WTC11 (cell line): ENCODE measurements around the gene PLIN4. TPM values are rescaled to one million over a fixed set of nuclear protein-coding genes. Genes with fewer than 3 reads are reported as not detected.
A peak's percentile ranks its signal among the peaks of the same experiment; 100 is the strongest.

Source experiments
- ATAC-seq: fragments of 200-7000 bp; cut with Tn5 transposase; 2 replicates; pipeline ENCODE4 v1.10.0; 2021; ENCODE audit warnings: mild to moderate bottlenecking, moderate library complexity
- CTCF ChIA-PET: fragments of 300-600 bp; sonication (Branson Sonifier 250); formaldehyde crosslinking; loops from one replicate; lab custom pipeline; 2021; ENCODE audit warnings: antibody characterized with exemption; lab: Charles Lee
- POLR2A ChIA-PET: fragments of 350-600 bp; sonication (Branson Sonifier 250); formaldehyde crosslinking; loops from one replicate; lab custom pipeline; 2021; ENCODE audit warnings: antibody characterized with exemption; lab: Charles Lee
- DNase-seq: peaks from one replicate; pipeline ENCODE4 v3.0.0; 2021; ENCODE audit warnings: low spot score
- H3K27ac Mint-ChIP-seq: 2 replicates; pipeline ENCODE4 v1.8.0; 2021; ENCODE audit warnings: mixed read lengths
- H3K27me3 Mint-ChIP-seq: 2 replicates; pipeline ENCODE4 v1.8.0; 2021; ENCODE audit warnings: low read depth, mild to moderate bottlenecking, moderate library complexity, mixed read lengths
- H3K36me3 Mint-ChIP-seq: 2 replicates; pipeline ENCODE4 v1.8.0; 2021; ENCODE audit warnings: mixed read lengths
- H3K4me1 Mint-ChIP-seq: 2 replicates; pipeline ENCODE4 v1.8.0; 2022; ENCODE audit warnings: mixed read lengths
- H3K4me3 Mint-ChIP-seq: 2 replicates; pipeline ENCODE4 v1.8.0; 2021; ENCODE audit warnings: mild to moderate bottlenecking, moderate library complexity, mixed read lengths
- H3K9me3 Mint-ChIP-seq: 2 replicates; pipeline ENCODE4 v1.8.0; 2021; ENCODE audit warnings: mixed read lengths
- CBFB ChIP-seq: sonication (generic); formaldehyde crosslinking; IDR thresholded peaks from 2 replicates; pipeline ENCODE4 v1.8.1; 2022; ENCODE audit warnings: mild to moderate bottlenecking, low read depth, missing genetic modification reagents
- CREB1 ChIP-seq: sonication (generic); formaldehyde crosslinking; IDR thresholded peaks from 2 replicates; pipeline ENCODE4 v1.8.0; 2023; ENCODE audit warnings: mild to moderate bottlenecking, missing genetic modification reagents
- ETV6 ChIP-seq: sonication (generic); formaldehyde crosslinking; IDR thresholded peaks from 2 replicates; pipeline ENCODE4 v1.8.1; 2022; ENCODE audit warnings: mild to moderate bottlenecking, missing genetic modification reagents
- FOXK1 ChIP-seq: sonication (generic); formaldehyde crosslinking; IDR thresholded peaks from 2 replicates; pipeline ENCODE4 v1.8.0; 2022; ENCODE audit warnings: mild to moderate bottlenecking, moderate library complexity, missing genetic modification reagents
- GTF2I ChIP-seq: fragments of 250-450 bp; sonication (Bioruptor Pico); conservative IDR thresholded peaks from 2 replicates; pipeline ENCODE4 v1.4.0; 2021; ENCODE audit warnings: mild to moderate bottlenecking
- JAZF1 ChIP-seq: fragments of 250-450 bp; sonication (Bioruptor Pico); IDR thresholded peaks from 2 replicates; pipeline ENCODE4 v1.9.0; 2021; ENCODE audit warnings: moderate library complexity, mild to moderate bottlenecking, inconsistent platforms
- MXD4 ChIP-seq: fragments of 250-450 bp; sonication (Bioruptor Pico); IDR thresholded peaks from 2 replicates; pipeline ENCODE4 v1.8.0; 2021; ENCODE audit warnings: mild to moderate bottlenecking, moderate library complexity, borderline replicate concordance
- NFE2L1 ChIP-seq: sonication (generic); formaldehyde crosslinking; IDR thresholded peaks from 2 replicates; pipeline ENCODE4 v1.8.1; 2023; ENCODE audit warnings: missing genetic modification reagents
- TEAD4 ChIP-seq: sonication (generic); formaldehyde crosslinking; IDR thresholded peaks from 2 replicates; pipeline ENCODE4 v1.8.0; 2022; ENCODE audit warnings: mild to moderate bottlenecking, missing genetic modification reagents
- ZNF263 ChIP-seq: sonication (generic); formaldehyde crosslinking; IDR thresholded peaks from 2 replicates; pipeline ENCODE4 v1.8.1; 2022; ENCODE audit warnings: low read depth, mild to moderate bottlenecking, moderate library complexity, missing genetic modification reagents
- total RNA-seq: library from RNA; stranded (reverse); gene quantifications from 3 replicates; pipeline ENCODE4 v1.2.3, GENCODE V29; 2021
- TF ChIP-seq, protein P1 (sequence below): sonication (generic); formaldehyde crosslinking; IDR thresholded peaks from 2 replicates; pipeline ENCODE4 v1.8.1; 2023; ENCODE audit warnings: mild to moderate bottlenecking, missing genetic modification reagents, moderate library complexity
- TF ChIP-seq, protein P2 (sequence below): sonication (generic); formaldehyde crosslinking; IDR thresholded peaks from 2 replicates; pipeline ENCODE4 v1.8.0; 2022; ENCODE audit warnings: mild to moderate bottlenecking, missing genetic modification reagents
- TF ChIP-seq, protein P3 (sequence below): sonication (generic); formaldehyde crosslinking; IDR thresholded peaks from 2 replicates; pipeline ENCODE4 v1.8.0; 2023; ENCODE audit warnings: missing genetic modification reagents, mild to moderate bottlenecking, borderline replicate concordance
- TF ChIP-seq, protein P4 (sequence below): sonication (generic); formaldehyde crosslinking; IDR thresholded peaks from 2 replicates; pipeline ENCODE4 v1.8.0; 2022; ENCODE audit warnings: mild to moderate bottlenecking, missing genetic modification reagents
- TF ChIP-seq, protein P5 (sequence below): sonication (generic); formaldehyde crosslinking; conservative IDR thresholded peaks from 2 replicates; pipeline ENCODE4 v1.8.1; 2022; ENCODE audit warnings: mild to moderate bottlenecking, missing genetic modification reagents
- TF ChIP-seq, protein P6 (sequence below): sonication (generic); formaldehyde crosslinking; IDR thresholded peaks from 2 replicates; pipeline ENCODE4 v1.8.0; 2022; ENCODE audit warnings: mild to moderate bottlenecking, missing genetic modification reagents

Gene PLIN4
- total RNA-seq, 1 experiment from 2014 or later: 0.35 TPM

DNA sequence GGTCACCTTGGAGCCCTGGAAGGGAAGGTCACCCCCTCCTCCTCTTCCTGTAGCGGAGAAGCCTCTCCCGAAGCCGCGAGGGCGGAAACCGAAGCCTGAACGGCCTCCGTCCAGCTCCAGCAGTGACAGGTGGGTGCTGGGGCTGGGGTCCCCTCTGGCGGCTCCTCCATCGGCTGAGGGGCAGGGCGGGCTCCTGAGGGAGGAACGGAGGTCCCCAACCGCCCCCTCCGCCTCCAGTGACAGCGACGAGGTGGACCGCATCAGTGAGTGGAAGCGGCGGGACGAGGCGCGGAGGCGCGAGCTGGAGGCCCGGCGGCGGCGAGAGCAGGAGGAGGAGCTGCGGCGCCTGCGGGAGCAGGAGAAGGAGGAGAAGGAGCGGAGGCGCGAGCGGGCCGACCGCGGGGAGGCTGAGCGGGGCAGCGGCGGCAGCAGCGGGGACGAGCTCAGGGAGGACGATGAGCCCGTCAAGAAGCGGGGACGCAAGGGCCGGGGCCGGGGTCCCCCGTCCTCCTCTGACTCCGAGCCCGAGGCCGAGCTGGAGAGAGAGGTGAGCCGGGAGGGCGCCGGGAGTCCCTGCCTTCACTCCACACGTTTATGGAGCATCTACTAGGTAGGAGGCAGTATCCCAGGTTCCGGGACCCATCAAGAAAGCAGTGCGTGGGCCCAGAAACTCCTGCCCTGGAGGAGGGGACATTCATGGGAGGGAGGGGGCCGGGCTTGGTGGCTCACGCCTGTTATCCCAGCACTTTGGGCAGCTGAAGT lies 24.2 kb downstream of the PLIN4 start (continued):
- TF ChIP-seq CBFB (CRISPR knock-in tag) (no peak), GTF2I (CRISPR knock-in tag) (no peak)
- TF ChIP-seq, protein P1, sequence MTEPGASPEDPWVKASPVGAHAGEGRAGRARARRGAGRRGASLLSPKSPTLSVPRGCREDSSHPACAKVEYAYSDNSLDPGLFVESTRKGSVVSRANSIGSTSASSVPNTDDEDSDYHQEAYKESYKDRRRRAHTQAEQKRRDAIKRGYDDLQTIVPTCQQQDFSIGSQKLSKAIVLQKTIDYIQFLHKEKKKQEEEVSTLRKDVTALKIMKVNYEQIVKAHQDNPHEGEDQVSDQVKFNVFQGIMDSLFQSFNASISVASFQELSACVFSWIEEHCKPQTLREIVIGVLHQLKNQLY (CRISPR knock-in tag): no peak

DNA sequence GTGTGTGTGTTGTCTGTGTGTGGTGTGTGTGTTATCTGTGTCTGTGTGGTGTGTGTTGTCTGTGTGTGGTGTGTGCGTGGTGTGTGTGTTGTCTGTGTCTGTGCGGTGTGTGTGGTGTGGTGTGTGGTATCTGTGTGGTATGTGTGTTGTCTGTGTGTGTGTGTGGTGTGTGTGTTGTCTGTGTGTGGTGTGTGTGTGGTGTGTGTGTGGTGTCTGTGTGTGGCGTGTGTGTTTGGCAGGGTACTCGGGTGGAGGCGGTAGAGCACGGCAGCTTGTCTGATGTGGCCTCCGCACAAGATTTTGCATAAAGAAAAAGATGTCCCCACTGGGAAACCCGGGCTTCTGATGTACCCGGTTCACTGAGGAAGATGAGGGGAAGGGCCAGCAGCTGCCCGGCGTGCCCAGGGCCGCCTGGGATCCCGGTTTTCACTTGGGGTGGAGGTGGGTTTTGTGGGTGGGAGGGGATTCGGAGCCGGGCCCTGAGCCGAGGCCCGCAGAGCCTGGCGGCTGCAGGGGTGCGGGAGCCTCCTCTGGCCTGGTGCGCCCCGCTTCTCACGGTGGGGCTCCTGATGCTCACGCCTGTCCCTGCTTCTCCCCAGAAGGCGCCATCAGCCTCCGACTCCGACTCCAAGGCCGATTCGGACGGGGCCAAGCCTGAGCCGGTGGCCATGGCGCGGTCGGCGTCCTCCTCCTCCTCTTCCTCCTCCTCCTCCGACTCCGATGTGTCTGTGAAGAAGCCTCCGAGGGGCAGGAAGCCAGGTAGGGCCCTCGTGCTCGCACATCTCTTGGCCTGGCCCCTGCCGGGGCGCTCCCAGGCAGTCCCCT lies 25.0 kb downstream of the PLIN4 start:
- Mint-ChIP-seq H3K4me3 (no peak overlapping the region), H3K9me3 (no peaks in the 10 kb centered on the region), H3K27me3 (no peaks in the 10 kb centered on the region), H3K36me3 (peaks cover 20% of the 10 kb centered on the region), H3K27ac (no peak overlapping the region), H3K4me1 (no peaks in the 10 kb centered on the region)
- ATAC-seq: no peak
- DNase-seq: no peak
- POLR2A ChIA-PET: no interaction called here
- TF ChIP-seq, protein P2, sequence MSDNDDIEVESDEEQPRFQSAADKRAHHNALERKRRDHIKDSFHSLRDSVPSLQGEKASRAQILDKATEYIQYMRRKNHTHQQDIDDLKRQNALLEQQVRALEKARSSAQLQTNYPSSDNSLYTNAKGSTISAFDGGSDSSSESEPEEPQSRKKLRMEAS: no peak
- no peak for TF ChIP-seq ZNF263 (CRISPR knock-in tag)
- 0 out of 2 replicates have a peak, but pooled peaks have one; percentile 8 for TF ChIP-seq NFE2L1 (CRISPR knock-in tag)
- CTCF ChIA-PET: no interaction called here

DNA sequence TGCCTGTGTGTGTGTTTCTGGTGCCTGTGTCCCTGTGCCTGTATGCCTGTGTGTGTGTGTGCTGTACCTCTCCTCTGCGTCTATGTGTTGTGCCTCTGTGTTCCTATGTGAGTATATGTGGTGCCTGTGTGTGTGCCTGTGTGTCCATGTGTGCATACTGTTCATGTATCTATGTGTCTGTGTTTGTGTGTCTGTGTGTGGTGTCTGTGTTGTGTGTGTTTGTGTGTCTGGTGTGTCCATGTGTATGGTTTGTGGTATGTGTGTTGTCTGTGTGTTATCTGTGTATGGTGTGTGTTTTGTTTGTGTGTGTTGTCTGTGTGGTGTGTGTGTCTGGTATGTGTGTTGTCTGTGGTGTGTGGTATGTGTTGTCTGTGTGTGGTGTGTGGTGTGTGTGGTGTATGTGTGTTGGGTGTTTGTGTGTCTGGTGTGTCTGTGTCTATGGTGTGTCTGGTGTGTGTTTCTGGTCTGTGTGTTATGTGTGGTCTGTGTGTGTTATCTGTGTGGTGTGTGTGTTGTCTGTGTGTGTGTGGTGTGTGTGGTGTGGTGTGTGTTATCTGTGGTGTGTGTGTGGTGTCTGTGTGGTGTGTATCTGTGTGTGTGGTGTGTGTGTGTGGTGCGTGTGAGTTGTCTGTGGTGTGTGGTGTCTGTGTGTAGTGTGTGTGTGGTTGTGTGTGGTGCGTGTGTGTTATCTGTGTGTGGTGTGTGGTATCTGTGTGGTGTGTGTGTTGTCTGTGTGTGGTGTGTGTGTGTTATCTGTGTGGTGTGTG lies 25.8 kb downstream of the PLIN4 start:
- Mint-ChIP-seq H3K27me3 (no peaks in the 10 kb centered on the region), H3K4me1 (no peaks in the 10 kb centered on the region), H3K36me3 (peaks cover 21% of the 10 kb centered on the region), H3K9me3 (no peaks in the 10 kb centered on the region), H3K27ac (no peak overlapping the region), H3K4me3 (no peak overlapping the region)
- ATAC-seq (no peak), DNase-seq (no peak)
- POLR2A ChIA-PET: no interaction called here
- peak; percentile 24; the same call in 1 of the 2 replicates for TF ChIP-seq NFE2L1 (CRISPR knock-in tag)
- TF ChIP-seq, protein P3, sequence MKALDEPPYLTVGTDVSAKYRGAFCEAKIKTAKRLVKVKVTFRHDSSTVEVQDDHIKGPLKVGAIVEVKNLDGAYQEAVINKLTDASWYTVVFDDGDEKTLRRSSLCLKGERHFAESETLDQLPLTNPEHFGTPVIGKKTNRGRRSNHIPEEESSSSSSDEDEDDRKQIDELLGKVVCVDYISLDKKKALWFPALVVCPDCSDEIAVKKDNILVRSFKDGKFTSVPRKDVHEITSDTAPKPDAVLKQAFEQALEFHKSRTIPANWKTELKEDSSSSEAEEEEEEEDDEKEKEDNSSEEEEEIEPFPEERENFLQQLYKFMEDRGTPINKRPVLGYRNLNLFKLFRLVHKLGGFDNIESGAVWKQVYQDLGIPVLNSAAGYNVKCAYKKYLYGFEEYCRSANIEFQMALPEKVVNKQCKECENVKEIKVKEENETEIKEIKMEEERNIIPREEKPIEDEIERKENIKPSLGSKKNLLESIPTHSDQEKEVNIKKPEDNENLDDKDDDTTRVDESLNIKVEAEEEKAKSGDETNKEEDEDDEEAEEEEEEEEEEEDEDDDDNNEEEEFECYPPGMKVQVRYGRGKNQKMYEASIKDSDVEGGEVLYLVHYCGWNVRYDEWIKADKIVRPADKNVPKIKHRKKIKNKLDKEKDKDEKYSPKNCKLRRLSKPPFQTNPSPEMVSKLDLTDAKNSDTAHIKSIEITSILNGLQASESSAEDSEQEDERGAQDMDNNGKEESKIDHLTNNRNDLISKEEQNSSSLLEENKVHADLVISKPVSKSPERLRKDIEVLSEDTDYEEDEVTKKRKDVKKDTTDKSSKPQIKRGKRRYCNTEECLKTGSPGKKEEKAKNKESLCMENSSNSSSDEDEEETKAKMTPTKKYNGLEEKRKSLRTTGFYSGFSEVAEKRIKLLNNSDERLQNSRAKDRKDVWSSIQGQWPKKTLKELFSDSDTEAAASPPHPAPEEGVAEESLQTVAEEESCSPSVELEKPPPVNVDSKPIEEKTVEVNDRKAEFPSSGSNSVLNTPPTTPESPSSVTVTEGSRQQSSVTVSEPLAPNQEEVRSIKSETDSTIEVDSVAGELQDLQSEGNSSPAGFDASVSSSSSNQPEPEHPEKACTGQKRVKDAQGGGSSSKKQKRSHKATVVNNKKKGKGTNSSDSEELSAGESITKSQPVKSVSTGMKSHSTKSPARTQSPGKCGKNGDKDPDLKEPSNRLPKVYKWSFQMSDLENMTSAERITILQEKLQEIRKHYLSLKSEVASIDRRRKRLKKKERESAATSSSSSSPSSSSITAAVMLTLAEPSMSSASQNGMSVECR (CRISPR knock-in tag): no peak
- CTCF ChIA-PET: no interaction called here

DNA sequence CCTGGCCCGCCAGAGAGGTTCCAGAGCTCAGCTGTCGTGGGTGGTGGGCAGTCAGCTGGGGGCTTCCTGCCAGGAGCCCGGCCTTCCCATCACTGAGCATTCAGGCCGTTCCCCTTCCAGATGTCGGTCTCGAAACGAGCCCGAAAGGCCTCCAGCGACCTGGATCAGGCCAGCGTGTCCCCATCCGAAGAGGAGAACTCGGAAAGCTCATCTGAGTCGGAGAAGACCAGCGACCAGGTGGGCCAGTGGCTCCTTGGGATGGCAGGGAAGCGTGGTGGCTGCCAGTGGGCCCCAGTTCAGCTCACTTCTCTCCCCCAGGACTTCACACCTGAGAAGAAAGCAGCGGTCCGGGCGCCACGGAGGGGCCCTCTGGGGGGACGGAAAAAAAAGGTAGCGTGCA lies 26.8 kb downstream of the PLIN4 start:
- ATAC-seq: no peak
- TF ChIP-seq, protein P4, sequence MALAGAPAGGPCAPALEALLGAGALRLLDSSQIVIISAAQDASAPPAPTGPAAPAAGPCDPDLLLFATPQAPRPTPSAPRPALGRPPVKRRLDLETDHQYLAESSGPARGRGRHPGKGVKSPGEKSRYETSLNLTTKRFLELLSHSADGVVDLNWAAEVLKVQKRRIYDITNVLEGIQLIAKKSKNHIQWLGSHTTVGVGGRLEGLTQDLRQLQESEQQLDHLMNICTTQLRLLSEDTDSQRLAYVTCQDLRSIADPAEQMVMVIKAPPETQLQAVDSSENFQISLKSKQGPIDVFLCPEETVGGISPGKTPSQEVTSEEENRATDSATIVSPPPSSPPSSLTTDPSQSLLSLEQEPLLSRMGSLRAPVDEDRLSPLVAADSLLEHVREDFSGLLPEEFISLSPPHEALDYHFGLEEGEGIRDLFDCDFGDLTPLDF (CRISPR knock-in tag): no peak
- no peak for TF ChIP-seq TEAD4 (CRISPR knock-in tag)
- no peak for TF ChIP-seq ETV6
- TF ChIP-seq, protein P5, sequence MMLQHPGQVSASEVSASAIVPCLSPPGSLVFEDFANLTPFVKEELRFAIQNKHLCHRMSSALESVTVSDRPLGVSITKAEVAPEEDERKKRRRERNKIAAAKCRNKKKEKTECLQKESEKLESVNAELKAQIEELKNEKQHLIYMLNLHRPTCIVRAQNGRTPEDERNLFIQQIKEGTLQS (CRISPR knock-in tag): no peak
- no peak for TF ChIP-seq FOXK1 (CRISPR knock-in tag)
- TF ChIP-seq, protein P6, sequence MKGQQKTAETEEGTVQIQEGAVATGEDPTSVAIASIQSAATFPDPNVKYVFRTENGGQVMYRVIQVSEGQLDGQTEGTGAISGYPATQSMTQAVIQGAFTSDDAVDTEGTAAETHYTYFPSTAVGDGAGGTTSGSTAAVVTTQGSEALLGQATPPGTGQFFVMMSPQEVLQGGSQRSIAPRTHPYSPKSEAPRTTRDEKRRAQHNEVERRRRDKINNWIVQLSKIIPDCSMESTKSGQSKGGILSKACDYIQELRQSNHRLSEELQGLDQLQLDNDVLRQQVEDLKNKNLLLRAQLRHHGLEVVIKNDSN (CRISPR knock-in tag): no peak
- TF ChIP-seq, protein P1 (CRISPR knock-in tag): no peak
- no peak for TF ChIP-seq MXD4 (CRISPR knock-in tag)
- no peak for TF ChIP-seq JAZF1 (CRISPR knock-in tag)
- TF ChIP-seq CREB1 (CRISPR knock-in tag): no peak
- Mint-ChIP-seq H3K36me3 (peaks cover 28% of the 10 kb centered on the region), H3K4me1 (no peaks in the 10 kb centered on the region), H3K4me3 (no peak overlapping the region), H3K27ac (no peak overlapping the region), H3K9me3 (no peaks in the 10 kb centered on the region), H3K27me3 (no peaks in the 10 kb centered on the region)
- CTCF ChIA-PET: no interaction called here
- DNase-seq: no peak
- POLR2A ChIA-PET: no interaction called here
